HEK293T (cell line): ENCODE measurements around the gene ZMYND15.

Experiments used
- CTCF ChIA-PET: fragments of 350-600 bp; formaldehyde crosslinking; extraction: SDS; loops from one replicate; lab custom pipeline; 2021; ENCODE audit warnings: antibody characterized with exemption, inconsistent platforms; lab: Yijun Ruan, JAX
- POLR2A ChIA-PET: fragments of 350-600 bp; formaldehyde crosslinking; extraction: SDS; loops from one replicate; lab custom pipeline; 2020; ENCODE audit warnings: antibody characterized with exemption, inconsistent platforms; lab: Yijun Ruan, JAX
- DNase-seq: peaks from one replicate; pipeline ENCODE4 v3.0.0; 2012; ENCODE audit warnings: mixed read lengths; ENCODE audit errors: extremely low spot score
- ARNT ChIP-seq: fragments of 450-650 bp; IDR thresholded peaks from 2 replicates; pipeline ENCODE4 v1.6.1; 2017; ENCODE audit warnings: mild to moderate bottlenecking
- BHLHE40 ChIP-seq: fragments of 450-650 bp; IDR thresholded peaks from 2 replicates; pipeline ENCODE4 v1.6.1; 2016; ENCODE audit warnings: mild to moderate bottlenecking, moderate library complexity, borderline replicate concordance
- CTBP1 ChIP-seq: fragments of 450-650 bp; IDR thresholded peaks from 2 replicates; pipeline ENCODE4 v1.6.1; 2016; ENCODE audit warnings: borderline replicate concordance
- ELF4 ChIP-seq: fragments of 450-650 bp; IDR thresholded peaks from 2 replicates; pipeline ENCODE4 v1.6.1; 2017; ENCODE audit warnings: antibody characterized with exemption
- FOXA1 ChIP-seq: fragments of 450-650 bp; IDR thresholded peaks from 2 replicates; pipeline ENCODE4 v1.6.1; 2016; ENCODE audit warnings: mild to moderate bottlenecking
- FOXK2 ChIP-seq: fragments of 450-650 bp; IDR thresholded peaks from 2 replicates; pipeline ENCODE4 v1.6.1; 2016; ENCODE audit warnings: mild to moderate bottlenecking
- FOXM1 ChIP-seq: fragments of 450-650 bp; IDR thresholded peaks from 2 replicates; pipeline ENCODE4 v1.6.1; 2017; ENCODE audit warnings: mild to moderate bottlenecking, borderline replicate concordance
- HDGF ChIP-seq: fragments of 450-650 bp; IDR thresholded peaks from 2 replicates; pipeline ENCODE4 v1.6.1; 2017; ENCODE audit warnings: antibody characterized with exemption, borderline replicate concordance
- L3MBTL2 ChIP-seq: fragments of 450-650 bp; conservative IDR thresholded peaks from 2 replicates; pipeline ENCODE4 v1.6.1; 2016; ENCODE audit warnings: mild to moderate bottlenecking
- LEF1 ChIP-seq: fragments of 450-650 bp; IDR thresholded peaks from 2 replicates; pipeline ENCODE4 v1.6.1; 2017; ENCODE audit warnings: mild to moderate bottlenecking, borderline replicate concordance
- NFRKB ChIP-seq: fragments of 450-650 bp; IDR thresholded peaks from 2 replicates; pipeline ENCODE4 v1.6.1; 2016; ENCODE audit warnings: mild to moderate bottlenecking, moderate library complexity
- PKNOX1 ChIP-seq: fragments of 450-650 bp; IDR thresholded peaks from 2 replicates; pipeline ENCODE4 v1.6.1; 2016
- SP1 ChIP-seq: fragments of 450-650 bp; IDR thresholded peaks from 2 replicates; pipeline ENCODE4 v1.6.1; 2017
- SUZ12 ChIP-seq: fragments of 450-650 bp; IDR thresholded peaks from 2 replicates; pipeline ENCODE4 v1.6.1; 2016; ENCODE audit warnings: mild to moderate bottlenecking
- TARDBP ChIP-seq: fragments of 450-650 bp; IDR thresholded peaks from 2 replicates; pipeline ENCODE4 v1.6.1; 2016
- ZNF384 ChIP-seq: fragments of 450-650 bp; IDR thresholded peaks from 2 replicates; pipeline ENCODE4 v1.6.1; 2016

Gene ZMYND15

GRCh38 chr17:4734857-4735475, 4.7 kb upstream of the ZMYND15 start:
- ChIA-PET CTCF (no interaction called here), POLR2A (interaction anchor here (0.5 kb wide), 1 partner anchor 19 kb away, joined by 3 read pairs; no protein-coding TSS in a partner anchor)
- no peak for DNase-seq
- TF ChIP-seq ELF4 (no peak), ARNT (no peak), FOXM1 (no peak), FOXA1 (no peak), SUZ12 (no peak), HDGF (no peak), TARDBP (no peak), L3MBTL2 (no peak), LEF1 (no peak), CTBP1 (no peak), PKNOX1 (no peak), NFRKB (no peak), BHLHE40 (no peak), FOXK2 (no peak), SP1 (no peak)

GRCh38 chr17:4735876-4736651, 3.6 kb upstream of the ZMYND15 start:
- CTCF ChIA-PET = interaction anchor here (0.7 to 1.1 kb wide), 2 partner anchors 54 to 104 kb away, joined by 3 read pairs; no protein-coding TSS in a partner anchor
- POLR2A ChIA-PET = interaction anchor here (0.7 kb wide), 1 partner anchor 54 kb away, joined by 3 read pairs; no protein-coding TSS in a partner anchor
- no peak for TF ChIP-seq SP1
- no peak for TF ChIP-seq CTBP1
- no peak for TF ChIP-seq ZNF384
- no peak for TF ChIP-seq SUZ12
- no peak for TF ChIP-seq PKNOX1
- TF ChIP-seq BHLHE40 = no peak
- no peak for TF ChIP-seq FOXM1
- no peak for TF ChIP-seq NFRKB
- no peak for TF ChIP-seq ARNT
- no peak for TF ChIP-seq FOXK2
- no peak for TF ChIP-seq ELF4
- DNase-seq = no peak

GRCh38 chr17:4738136-4739121, 1.2 kb upstream of the ZMYND15 start:
- CTCF ChIA-PET = interaction anchor here (0.6 kb wide), 1 partner anchor 52 kb away, joined by 8 read pairs; no protein-coding TSS in a partner anchor
- TF ChIP-seq FOXK2 (no peak), L3MBTL2 (no peak), CTBP1 (no peak), NFRKB (no peak), HDGF (no peak), ELF4 (no peak), PKNOX1 (no peak)
- DNase-seq = no peak
- POLR2A ChIA-PET = interaction anchor here (1.2 to 1.7 kb wide), 2 partner anchors 48 to 52 kb away, joined by 3 to 6 read pairs; partner anchors contain the start of gene VMO1

GRCh38 chr17:4740025-4740351, 355 bp downstream of the ZMYND15 start:
- DNase-seq = no peak
- TF ChIP-seq FOXM1 = no peak
- TF ChIP-seq FOXA1 = no peak
- TF ChIP-seq ARNT = no peak
- TF ChIP-seq TARDBP = no peak
- TF ChIP-seq SP1 = no peak
- no peak for TF ChIP-seq ELF4
- no peak for TF ChIP-seq CTBP1
- TF ChIP-seq SUZ12 = no peak
- ChIA-PET POLR2A (interaction anchor here (0.6 to 1.2 kb wide), 2 partner anchors 9 to 46 kb away, joined by 3 read pairs; partner anchors contain the start of genes MED11 and VMO1), CTCF (no interaction called here)

- ChIA-PET CTCF (no interaction called here), POLR2A (no interaction called here)
- TF ChIP-seq TARDBP = no peak
- DNase-seq = no peak
Measured at GRCh38 chr17:4740584-4740983, 951 bp downstream of the ZMYND15 start.
